HG03066 (cell line): ENCODE measurements around the gene YPEL4.

Source experiments
- ATAC-seq: cut with Tn5 transposase; IDR thresholded peaks from one replicate; pipeline ENCODE4 v1.9.1; 2021; ENCODE audit warnings: low read depth; ENCODE audit not compliant: unreplicated experiment

The YPEL4 gene

DNA sequence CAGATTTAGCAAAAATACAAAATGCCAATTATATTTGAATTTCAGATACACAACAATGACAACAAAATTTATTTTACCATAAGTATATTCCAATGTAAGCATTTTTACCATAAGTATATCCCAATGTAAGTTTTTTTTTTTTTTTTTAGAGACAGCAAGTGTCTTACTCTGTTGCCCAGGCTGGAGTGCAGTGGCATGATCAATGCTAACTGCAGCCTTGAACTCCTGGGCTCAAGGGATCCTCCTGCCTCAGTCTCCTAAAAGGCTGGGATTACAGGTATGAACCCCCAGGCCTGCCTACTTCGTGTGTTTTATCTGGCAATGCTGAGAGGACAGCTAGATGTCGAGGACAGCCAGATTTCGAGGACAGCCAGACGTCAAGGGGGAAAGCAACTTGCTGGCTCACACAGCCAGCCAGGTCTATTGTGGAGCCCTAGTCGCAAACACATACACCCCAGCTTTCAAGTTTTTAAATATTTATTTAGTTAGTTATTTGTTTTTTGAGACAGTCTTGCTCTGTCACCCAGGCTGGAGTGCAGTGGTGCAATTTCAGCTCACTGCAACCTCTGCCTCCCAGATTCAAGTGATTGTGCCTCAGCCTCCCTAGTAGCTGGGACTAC, 53.3 kb downstream of the YPEL4 start:
- ATAC-seq: no peak
